GM19468 (cell line): ENCODE data around the gene NTSR1.

Experiments
- ATAC-seq: cut with Tn5 transposase; IDR thresholded peaks from one replicate; pipeline ENCODE4 v1.9.1; 2021; ENCODE audit warnings: mild to moderate bottlenecking, moderate library complexity, moderate number of reproducible peaks; ENCODE audit not compliant: unreplicated experiment; ENCODE audit errors: extremely low read depth

The NTSR1 gene

DNA sequence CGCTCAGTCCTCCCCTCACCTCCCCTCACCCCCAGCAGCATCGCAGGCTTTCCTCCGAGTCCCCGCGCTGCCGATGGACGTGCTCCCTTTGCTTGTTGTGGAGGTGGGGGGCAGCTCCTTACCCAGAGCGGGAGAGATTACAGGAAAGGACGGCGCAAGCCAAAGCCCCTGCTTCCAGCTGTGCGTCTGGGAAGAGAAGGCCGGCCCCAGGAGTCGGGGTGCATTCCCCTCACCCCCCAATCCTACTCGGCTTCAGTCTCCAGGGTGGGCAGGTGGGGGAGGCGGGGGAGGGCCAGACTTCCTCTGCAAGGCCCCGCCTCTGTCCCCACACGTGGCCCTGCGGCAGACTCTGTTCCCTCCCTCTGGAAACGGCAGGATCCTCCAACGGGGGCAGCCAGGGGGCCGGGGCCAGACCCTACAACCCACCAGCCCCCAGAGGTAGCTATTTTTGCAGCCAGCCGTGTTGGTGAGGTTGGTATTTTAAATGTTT lies 43.6 kb downstream of the NTSR1 start:
- ATAC-seq = no peak

DNA sequence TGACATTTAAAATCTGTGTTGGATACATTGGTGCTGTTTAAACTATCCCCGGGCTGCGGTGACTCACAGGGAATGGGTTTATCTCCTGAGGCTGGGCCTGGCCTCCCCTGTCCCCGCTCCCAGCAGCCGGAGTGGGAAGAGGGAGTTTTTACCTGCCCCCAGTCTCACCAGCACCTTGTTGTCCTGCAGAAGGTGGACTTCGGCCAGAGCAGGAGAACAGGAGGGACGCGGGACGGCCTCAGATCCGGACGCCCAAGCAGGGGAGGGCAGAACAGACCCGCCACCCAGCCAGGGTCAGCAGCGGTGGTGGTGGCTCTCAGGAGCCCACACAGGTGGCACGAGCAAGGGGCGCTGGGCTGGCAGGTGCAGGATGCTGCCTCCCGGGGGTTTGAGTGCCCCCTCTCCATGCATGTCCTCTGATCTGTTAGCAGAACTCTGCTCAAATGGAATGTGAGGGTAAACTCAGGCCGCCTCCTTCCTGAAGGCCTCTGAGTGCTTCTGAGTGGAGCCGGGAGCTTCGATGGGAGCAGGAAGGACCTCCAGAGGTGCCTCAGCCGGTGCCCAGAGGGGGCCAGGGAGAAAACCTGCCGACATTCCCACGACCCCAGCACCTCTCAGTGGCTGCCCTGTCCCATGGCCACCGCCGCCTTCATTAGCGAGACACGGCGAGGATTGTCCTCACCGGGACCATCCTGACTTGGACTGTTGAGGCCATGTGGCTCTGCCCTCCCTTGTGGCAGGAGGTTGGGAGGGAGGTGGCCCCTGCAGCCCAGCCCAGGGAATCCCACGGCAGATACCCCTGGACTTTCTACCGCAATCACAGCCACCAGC lies 44.2 kb downstream of the NTSR1 start:
- ATAC-seq = no peak

DNA sequence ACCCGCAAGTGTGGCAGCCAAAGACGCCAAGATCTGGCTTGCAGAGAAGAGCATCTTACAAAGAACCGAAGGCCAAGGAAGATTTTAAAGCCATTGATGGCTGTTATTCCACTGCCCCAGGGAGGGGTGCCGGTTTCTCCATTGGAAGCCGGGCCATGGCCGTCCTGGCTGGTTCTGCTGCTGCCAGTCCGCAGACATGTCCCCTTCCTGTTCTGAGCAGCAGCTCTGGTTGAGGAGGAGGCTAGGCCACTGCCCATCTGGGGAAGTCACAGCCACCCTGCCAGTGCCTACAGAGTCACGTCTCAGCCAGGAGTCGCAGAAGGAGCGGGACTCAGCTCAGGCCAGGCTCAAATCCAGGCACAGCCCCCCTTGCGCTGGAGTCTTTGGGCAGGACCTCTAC lies 45.0 kb downstream of the NTSR1 start:
- ATAC-seq = no peak

DNA sequence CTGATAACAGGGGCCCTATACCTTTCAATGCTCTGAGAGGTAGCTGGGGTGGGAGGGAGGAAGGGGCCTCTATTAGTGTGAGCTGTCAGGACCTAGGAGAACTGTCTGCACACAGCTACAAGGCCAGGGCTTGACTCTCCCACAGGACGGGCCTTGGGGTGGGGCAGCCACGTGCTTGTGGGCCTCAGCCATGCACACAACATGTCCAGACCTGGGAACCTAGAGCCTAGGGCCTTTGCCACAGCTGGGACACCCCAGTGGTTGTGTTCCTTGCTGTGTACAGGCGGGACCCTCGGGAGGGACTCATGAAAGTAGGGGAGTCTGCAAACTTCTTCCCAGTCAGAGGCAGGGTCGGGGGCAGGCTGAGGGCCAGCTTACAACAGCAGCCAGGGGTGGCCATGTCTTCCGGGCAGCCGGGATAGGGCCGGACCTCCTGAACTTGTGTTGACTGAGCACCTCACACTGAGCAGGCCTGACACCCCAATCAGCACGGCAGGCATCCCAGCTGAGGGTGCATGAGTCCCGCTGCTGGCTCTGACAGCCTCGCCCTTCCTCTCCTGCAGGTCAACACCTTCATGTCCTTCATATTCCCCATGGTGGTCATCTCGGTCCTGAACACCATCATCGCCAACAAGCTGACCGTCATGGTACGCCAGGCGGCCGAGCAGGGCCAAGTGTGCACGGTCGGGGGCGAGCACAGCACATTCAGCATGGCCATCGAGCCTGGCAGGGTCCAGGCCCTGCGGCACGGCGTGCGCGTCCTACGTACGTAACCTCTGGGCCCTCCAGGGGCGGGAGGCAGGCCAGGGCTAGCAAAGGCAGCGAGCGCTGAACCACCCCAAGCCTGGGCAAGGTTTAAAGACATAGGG lies 45.7 kb downstream of the NTSR1 start:
- no peak for ATAC-seq

DNA sequence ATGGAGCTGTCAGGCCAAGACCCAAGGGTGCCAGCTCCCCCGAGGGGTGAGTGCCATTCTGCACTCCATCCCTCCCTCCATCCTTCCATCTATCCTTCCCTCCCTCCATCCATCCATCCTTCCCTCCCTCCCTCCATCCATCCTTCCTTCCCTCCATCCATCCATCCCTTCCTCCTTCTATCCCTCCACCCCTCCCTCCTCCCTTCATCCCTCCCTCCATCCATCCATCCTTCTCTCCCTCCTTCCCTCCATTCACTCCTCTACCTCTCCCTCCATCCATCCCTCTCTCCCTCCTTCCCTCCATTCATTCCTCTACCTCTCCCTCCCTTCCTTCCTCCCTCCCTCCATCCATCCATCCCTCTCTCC lies 46.3 kb downstream of the NTSR1 start:
- ATAC-seq = no peak

DNA sequence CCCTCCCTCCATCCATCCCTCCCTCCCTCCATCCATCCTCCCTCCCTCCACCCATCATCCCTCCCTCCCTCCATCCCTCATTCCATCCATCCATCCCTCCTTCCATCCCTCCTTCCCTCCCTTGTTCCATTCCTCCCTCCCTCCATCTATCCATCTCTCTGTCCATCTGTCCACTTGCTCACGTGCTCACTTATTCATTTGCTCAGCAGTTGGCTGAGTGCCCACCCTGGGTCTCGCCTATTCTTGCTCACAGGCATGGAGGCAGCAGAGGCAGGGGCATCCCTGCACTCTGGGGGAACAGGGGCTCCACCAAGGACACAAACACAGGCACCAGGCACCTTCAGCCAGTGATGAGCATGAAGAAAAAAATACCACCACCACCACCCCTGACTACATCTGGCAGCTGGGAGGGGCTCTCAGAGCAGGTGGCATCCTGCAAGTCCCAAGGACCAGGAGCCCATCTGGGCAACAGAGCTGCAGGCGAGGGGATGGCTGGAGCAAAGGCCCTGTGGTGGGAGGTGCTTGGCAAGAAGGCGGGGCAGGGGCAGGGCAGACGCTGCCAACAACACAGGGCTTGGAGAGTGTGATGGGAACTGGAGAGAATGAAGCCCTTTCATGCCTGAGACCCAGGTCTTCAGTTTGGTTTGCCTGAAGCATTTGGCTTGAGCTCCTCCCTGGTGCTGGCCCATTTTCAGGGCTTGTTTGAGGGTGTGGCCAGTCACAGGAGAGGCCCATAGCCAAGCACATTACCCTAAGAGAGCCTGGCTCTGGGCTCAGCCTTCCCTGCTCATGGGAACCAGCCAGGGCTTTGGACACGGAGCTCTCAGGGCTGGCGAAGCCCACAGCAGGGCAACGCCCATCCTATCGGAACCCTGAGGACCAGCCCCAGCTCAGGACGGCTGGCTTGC lies 47.4 kb downstream of the NTSR1 start:
- ATAC-seq = no peak

DNA sequence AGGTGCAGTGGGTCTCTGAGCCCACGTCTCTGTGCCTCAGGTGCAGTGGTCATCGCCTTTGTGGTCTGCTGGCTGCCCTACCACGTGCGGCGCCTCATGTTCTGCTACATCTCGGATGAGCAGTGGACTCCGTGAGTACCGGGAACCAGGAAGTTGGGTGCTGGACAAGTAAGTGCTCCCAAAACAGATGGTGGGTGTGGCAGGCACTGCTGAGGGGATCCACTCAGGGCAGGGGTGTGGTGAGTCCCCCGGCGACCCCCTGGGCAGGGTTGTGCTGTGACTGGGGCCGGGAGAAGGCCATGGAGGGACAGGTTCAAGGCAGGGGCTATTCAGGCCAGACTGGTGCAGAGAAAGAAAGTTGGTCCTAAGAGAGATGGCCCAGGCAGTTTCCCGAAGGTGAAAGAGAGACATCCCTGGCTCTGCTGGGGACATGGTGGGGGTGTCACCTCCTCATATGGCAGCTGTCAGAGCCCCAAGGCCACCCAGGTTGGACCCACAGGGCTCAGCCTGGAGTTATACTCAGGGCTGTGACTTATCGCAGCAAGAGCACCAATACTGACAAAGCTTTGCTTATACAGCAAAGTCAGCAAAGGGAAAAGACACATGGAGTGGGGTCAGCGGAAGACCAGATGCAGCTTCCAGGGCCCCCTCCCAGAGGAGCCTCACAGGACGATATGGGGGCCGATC lies 49.7 kb downstream of the NTSR1 start:
- no peak for ATAC-seq

DNA sequence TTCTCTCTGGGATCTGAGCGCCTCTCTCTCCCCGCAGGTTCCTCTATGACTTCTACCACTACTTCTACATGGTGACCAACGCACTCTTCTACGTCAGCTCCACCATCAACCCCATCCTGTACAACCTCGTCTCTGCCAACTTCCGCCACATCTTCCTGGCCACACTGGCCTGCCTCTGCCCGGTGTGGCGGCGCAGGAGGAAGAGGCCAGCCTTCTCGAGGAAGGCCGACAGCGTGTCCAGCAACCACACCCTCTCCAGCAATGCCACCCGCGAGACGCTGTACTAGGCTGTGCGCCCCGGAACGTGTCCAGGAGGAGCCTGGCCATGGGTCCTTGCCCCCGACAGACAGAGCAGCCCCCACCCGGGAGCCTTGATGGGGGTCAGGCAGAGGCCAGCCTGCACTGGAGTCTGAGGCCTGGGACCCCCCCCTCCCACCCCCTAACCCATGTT lies 51.4 kb downstream of the NTSR1 start:
- no peak for ATAC-seq

DNA sequence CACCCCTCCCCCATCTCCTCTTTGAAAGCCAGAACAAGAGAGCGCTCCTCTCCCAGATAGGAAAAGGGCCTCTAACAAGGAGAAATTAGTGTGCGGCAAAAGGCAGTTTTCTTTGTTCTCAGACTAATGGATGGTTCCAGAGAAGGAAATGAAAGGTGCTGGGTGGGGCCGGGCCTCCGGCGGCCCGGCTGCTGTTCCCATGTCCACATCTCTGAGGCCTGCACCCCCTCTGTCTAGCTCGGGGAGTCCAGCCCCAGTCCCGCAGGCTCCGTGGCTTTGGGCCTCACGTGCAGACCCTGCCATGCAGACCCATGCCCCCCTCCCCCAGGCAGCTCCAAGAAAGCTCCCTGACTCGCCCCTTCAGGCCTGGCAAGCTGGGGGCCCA lies 51.8 kb downstream of the NTSR1 start:
- no peak for ATAC-seq

DNA sequence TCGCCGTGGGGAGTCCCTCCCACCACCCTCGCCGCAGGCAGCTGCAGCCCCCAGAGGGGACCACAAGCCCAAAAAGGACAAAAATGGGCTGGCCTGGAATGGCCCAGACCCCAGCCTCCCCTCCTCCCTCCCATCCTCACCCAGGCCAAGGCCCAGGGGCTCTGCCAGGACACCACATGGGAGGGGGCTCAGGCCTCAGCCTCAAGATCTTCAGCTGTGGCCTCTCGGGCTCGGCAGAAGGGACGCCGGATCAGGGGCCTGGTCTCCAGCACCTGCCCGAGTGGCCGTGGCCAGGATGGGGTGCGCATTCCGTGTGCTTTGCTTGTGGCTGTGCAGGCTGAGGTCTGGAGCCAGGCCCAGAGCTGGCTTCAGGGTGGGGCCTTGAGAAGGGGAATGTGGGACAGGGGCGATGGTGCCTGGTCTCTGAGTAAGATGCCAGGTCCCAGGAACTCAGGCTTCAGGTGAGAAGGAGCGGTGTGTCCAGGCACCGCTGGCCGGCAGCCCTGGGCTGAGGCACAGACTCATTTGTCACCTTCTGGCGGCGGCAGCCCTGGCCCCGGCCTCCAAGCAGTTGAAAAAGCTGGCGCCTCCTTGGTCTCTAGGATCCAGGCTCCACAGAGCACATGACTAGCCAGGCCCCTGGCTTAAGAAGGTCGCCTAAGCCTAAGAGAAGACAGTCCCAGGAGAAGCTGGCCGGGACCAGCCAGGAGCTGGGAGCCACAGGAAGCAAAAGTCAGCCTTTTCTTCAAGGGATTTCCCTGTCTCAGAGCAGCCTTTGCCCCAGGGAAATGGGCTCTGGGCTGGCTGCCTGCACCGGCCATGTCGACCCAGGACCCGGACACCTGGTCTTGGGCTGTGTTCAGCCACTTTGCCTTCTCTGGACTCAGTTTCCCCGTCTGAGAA lies 52.5 kb downstream of the NTSR1 start:
- ATAC-seq = no peak

DNA sequence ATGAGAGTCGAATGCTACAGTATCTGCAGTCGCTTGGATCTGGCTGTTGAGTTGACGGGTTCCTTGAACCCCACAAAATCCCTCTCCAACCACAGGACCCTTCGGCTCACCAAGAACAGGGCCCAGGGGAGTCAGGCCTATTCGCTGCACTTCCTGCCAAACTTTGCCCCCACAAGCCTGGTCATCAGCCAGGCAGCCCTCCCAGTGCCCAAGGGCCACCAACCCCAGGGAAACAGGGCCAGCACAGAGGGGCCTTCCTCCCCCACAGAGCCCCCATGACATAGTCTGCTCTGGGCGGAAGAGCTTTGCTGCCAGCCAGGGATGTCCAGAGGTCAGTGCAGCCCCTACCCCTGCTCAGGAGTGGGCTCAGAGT lies 53.1 kb downstream of the NTSR1 start:
- no peak for ATAC-seq

DNA sequence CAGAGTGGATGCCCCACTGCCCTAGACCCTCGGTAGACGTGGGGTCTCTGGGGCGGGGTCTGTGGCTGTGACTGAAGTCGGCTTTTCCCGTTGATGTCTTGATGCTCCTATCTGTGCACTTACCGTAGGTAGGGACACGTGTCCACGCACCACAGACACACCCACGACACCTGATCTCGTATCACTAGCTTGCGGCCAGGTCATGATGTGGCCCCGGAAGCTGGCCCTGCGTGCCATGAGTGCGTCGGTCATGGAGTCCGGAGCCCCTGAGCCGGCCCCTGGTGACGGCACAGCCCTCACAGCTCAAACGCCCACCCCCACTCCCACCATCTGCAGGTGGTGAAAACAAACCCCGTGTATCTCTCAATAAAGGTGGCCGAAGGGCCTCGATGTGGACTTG lies 53.7 kb downstream of the NTSR1 start:
- ATAC-seq = no peak

DNA sequence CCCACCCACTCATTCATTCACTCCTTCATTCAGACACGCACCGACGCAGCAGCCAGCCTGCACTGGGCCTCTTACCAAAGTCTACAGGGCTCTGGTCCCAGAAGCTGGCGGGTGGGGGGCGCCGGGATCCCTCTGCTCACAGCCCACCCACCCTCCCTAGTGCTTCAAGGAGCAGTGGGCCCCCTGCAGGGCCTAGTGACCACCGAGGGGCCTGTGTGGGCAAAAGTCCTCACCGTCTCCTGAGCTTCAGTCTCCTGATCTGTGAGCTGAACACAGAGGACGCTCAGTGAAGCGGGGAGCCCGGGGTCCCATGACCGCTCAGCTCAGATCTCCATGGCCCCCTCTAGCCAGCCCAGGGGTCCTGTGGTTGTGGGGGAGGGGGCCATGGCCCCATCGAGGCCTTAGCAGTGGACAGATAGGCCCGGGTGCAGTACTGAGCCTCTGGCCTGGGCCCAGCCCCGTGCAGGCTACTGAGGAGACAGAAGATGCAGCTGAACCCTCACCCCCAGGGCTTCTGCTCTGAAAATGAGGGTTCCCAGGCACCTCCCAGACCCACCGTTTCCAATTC lies 54.2 kb downstream of the NTSR1 start:
- ATAC-seq = no peak

DNA sequence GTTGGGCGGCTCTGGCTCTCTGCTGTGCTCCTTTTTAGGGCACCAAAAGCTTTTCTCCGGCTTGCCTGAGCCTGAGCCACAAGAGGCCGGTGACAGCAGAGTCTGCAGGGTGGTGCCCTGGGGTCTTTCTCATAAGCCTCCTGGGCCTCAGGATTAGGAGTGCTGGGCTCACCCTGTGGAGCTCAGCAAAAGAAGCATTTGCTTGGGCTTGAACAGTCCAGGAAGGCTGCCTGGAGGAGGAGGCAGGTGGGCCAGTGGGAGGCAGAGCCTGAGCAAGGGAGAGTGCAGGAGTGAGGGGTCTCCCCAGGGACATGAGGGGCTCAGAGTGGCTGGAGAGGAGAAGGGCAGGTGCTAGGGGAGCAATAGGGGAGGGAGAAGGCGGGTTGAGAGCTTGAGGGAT lies 54.8 kb downstream of the NTSR1 start:
- ATAC-seq = no peak

DNA sequence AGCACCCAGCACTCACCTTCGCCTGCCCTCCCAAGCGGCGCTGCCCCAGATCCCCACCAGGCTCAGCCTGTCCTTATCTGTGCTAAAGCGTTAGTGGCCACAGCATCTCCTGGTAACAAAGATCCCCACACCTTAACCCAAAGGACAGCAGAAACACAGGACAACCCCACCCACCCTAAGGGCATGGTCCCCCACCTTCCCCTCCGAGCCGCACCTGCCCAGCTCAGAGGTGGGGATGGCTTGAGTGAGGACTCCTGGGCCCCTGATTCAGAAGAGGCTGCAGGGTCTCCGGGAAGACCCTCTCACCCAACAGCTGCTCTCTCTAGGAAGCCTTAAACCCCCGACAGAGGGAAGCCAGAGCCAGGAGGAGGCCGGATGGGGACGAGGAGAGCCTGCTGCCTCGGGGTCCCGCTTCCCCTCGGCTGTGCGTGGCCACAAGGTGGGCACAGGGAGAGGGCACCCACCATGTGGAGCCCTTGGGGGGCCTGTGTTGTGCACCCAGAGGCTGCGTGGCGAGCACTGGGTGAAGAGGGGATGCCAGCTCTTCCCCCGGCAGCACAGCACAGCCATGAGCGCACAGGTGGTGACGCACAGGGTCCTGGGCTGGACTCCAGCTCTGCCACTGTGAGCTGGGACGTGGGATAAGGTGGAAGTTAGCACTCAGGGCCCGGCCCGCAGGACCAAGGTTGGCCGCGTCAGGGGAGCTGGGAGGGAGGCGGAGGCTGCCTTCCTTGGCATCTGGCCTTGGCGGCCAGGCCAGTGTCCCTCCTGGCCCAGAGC lies 55.7 kb downstream of the NTSR1 start:
- no peak for ATAC-seq

DNA sequence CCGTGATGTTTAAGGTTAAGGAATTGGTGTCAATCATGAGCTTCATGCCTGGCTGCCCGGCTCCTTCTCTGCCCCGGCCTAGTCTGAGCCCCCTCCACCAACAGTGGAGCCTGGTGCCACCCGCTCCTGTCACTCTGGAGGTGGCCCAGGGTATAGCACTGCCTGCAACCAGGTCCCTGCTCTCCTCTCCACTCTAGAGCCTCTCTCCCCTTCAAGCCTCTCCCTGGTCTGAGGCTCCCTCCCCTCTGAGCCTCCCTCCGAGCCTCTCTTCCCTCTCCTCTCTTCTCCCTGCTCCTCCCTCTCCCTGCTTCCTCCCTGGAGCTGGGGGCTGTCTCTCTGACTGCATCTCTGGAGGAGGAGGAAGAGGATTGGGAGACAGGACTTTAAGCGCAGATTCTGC lies 56.4 kb downstream of the NTSR1 start:
- ATAC-seq = no peak

DNA sequence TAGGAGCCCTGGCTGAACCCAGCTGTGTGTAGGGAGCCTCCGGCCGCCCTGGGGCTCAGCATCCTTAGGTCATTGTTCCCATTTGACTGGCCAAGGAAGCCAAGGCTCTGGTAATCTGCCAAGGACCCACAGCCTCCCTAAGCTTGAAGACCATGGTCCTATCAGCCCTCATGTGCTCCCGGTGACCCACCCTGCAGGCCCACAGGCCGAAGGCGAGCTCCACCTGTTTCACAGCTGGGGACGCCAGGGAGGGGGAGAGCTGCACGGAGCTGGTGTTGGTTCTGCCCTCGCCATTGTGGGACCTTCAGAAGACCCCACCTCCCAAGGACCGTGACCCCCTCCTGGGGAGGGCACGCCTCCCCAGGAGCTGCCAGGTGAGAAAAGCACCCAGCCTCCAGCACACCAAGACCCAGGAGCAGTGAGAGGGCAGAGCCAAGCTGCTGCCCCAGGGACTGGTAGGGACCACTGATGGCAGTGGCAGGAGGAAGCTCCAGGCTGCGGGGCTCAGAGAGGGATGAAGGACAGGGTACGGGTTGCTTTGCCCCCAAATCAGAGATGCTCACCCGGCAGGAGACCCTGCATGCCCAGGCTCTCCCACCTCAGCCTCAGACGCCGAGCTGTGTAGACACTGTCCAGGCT lies 56.9 kb downstream of the NTSR1 start:
- no peak for ATAC-seq
